Ascending aorta (tissue), 2 donors: ENCODE data around the gene LFNG. TPM values are rescaled to one million over a fixed set of nuclear protein-coding genes. Genes with fewer than 3 reads are reported as not detected.

Source experiments
- DNase-seq, 2 donors: peaks; one replicate each; pipeline ENCODE4 v3.0.0-alpha.2; 2019; ENCODE audit warnings: low spot score in 2 of 2
- H3K27ac ChIP-seq, 2 donors: fragments of 200-600 bp; sonication (generic); one replicate each; pipeline ENCODE4 v1.5.1; 2016 to 2017; ENCODE audit warnings: mild to moderate bottlenecking in 1 of 2
- H3K27me3 ChIP-seq: fragments of 200-600 bp; sonication (generic); one replicate; pipeline ENCODE4 v1.5.1; 2017
- H3K36me3 ChIP-seq, 2 donors: fragments of 200-600 bp; sonication (generic); one replicate each; pipeline ENCODE4 v1.5.1; 2016
- H3K4me1 ChIP-seq, 2 donors: fragments of 200-600 bp; sonication (generic); one replicate each; pipeline ENCODE4 v1.5.1; 2016 to 2017; ENCODE audit warnings: mild to moderate bottlenecking in 1 of 2
- H3K4me3 ChIP-seq, 2 donors: fragments of 200-600 bp; sonication (generic); one replicate each; pipeline ENCODE4 v1.5.1; 2016 to 2017; ENCODE audit warnings: mild to moderate bottlenecking in 1 of 2
- H3K9me3 ChIP-seq, 2 donors: fragments of 200-600 bp; sonication (generic); one replicate each; pipeline ENCODE4 v1.5.1; 2016
- CTCF ChIP-seq, 3 experiments: fragments of 200-600 bp in 2 of 3; fragments of 450-650 bp in 1 of 3; sonication (generic) in 2 of 3; IDR thresholded peaks; one replicate each; pipeline ENCODE4 v1.5.1; 2016 to 2019; ENCODE audit warnings: antibody characterized with exemption in 3 of 3, mild to moderate bottlenecking in 1 of 3, moderate library complexity in 1 of 3
- intact Hi-C: fragments of 100-400 bp; cut with DNase I; formaldehyde crosslinking; loops from one replicate; pipeline ENCODE4 v1.15.1; 2023
- total RNA-seq: library from RNA; depleted of rRNA; stranded (reverse); fragments of >200 nt; gene quantifications from one replicate; pipeline ENCODE4 v1.1.0, GENCODE V29; 2016

The LFNG gene
- total RNA-seq, 1 donor from 2014 or later = 102 TPM

- no peak for DNase-seq
- H3K27me3 ChIP-seq = no peaks in the 10 kb centered on the region
- no peak overlapping the region for H3K27ac ChIP-seq
- intact Hi-C loops = no loop called here
- no peaks in the 10 kb centered on the region for H3K9me3 ChIP-seq
- no peak overlapping the region for H3K4me3 ChIP-seq
- H3K4me1 ChIP-seq = no peaks in the 10 kb centered on the region
- no peak for TF ChIP-seq CTCF (IDR thresholded peaks at IDR 0.05)
- H3K36me3 ChIP-seq = peaks cover 74 to 90% of the 10 kb centered on the region in 2 donors
These were observed 22.7 kb downstream of the LFNG start for GRCh38 chr7:2542011-2542915.

- H3K36me3 ChIP-seq = peaks cover 76 to 89% of the 10 kb centered on the region in 2 donors
- no peak overlapping the region for H3K27ac ChIP-seq
- H3K27me3 ChIP-seq = no peaks in the 10 kb centered on the region
- H3K4me3 ChIP-seq = no peak overlapping the region
- intact Hi-C loops = no loop called here
- H3K9me3 ChIP-seq = no peaks in the 10 kb centered on the region
- TF ChIP-seq CTCF (IDR thresholded peaks at IDR 0.05) = no peak
- H3K4me1 ChIP-seq = no peaks in the 10 kb centered on the region
- no peak for DNase-seq
These were observed 23.6 kb downstream of the LFNG start for GRCh38 chr7:2542916-2543871.

GRCh38 chr7:2544541-2545188 lies 25.1 kb downstream of the LFNG start:
- Histone ChIP-seq H3K27me3 (no peaks in the 10 kb centered on the region), H3K4me3 (no peak overlapping the region), H3K36me3 (peaks cover 62 to 80% of the 10 kb centered on the region in 2 donors), H3K27ac (no peak overlapping the region), H3K9me3 (no peaks in the 10 kb centered on the region), H3K4me1 (no peaks in the 10 kb centered on the region)
- TF ChIP-seq CTCF (IDR thresholded peaks at IDR 0.05) = no peak
- DNase-seq = no peak
- intact Hi-C loops = no loop called here

- no peak overlapping the region for H3K4me3 ChIP-seq
- H3K36me3 ChIP-seq = peaks cover 55 to 67% of the 10 kb centered on the region in 2 donors
- H3K27ac ChIP-seq = no peak overlapping the region
- intact Hi-C loops = no loop called here
- no peak for TF ChIP-seq CTCF (IDR thresholded peaks at IDR 0.05)
- no peaks in the 10 kb centered on the region for H3K9me3 ChIP-seq
- no peaks in the 10 kb centered on the region for H3K27me3 ChIP-seq
- no peaks in the 10 kb centered on the region for H3K4me1 ChIP-seq
- no peak for DNase-seq
These were observed 26.3 kb downstream of the LFNG start for GRCh38 chr7:2545746-2546425.
